PC-9 (cell line): Measurements from ENCODE around the gene FITM1.

Source experiments
- CTCF ChIP-seq: fragments of 200-600 bp; sonication (generic); conservative IDR thresholded peaks from 2 replicates; pipeline ENCODE4 v1.6.1; 2017; ENCODE audit warnings: mixed run types, antibody characterized with exemption, mild to moderate bottlenecking, moderate library complexity
- EZH2 ChIP-seq: fragments of 200-600 bp; sonication (generic); IDR thresholded peaks from 2 replicates; pipeline ENCODE4 v1.8.0; 2017; ENCODE audit warnings: antibody characterized with exemption, low read depth

GRCh38 chr14:24146453-24146977 is 16.1 kb downstream of the FITM1 start, which contains the start of gene PSME2:
- TF ChIP-seq CTCF (no peak), EZH2 (no peak)
